ENCODE measurements around the gene TSFM. TPM values are rescaled to one million over a fixed set of nuclear protein-coding genes. Genes with fewer than 3 reads are reported as not detected.

TSFM gene
- total RNA-seq, 1 experiment from 2014 or later, result 63.6 TPM

DNA sequence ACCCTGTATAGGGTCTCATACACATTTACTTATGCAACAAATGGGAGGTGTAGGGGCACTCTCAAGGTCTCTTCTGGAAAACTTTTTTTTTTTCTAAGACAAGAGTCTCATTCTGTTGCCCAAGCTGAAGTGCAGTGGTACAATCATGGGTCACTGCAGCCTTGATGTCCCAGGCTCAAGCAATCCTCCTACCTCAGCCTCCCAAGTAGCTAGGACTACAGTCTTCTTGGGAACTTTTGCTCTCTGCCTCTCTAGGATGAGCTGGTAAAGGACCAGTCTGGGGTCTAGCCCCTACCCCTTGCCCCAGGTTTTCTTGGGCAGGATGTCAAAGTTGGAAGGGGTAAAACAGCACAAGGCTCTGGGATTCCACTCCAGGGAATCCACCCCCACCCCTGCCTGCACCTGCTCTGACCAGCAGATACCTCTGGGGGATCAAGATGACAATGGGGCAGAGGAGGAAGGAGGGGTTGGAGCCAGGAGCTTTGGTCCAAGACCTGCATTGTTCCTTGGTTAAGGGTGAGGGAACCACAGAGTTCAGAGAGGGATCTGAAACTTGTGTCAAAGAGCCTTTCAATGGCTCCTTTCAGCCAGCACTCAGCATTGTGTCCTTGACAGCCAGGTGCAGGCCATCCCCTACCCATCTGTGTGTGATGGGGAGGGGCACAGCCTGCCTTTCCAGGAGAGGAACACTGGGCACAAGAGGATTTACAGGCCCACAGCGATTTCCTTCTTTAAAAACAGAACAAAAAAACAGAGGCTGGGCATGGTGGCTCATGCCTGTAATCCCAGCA lies 51.7 kb downstream of the TSFM start:
- DNase-seq (ENCODE audit: low spot score), result no peak

DNA sequence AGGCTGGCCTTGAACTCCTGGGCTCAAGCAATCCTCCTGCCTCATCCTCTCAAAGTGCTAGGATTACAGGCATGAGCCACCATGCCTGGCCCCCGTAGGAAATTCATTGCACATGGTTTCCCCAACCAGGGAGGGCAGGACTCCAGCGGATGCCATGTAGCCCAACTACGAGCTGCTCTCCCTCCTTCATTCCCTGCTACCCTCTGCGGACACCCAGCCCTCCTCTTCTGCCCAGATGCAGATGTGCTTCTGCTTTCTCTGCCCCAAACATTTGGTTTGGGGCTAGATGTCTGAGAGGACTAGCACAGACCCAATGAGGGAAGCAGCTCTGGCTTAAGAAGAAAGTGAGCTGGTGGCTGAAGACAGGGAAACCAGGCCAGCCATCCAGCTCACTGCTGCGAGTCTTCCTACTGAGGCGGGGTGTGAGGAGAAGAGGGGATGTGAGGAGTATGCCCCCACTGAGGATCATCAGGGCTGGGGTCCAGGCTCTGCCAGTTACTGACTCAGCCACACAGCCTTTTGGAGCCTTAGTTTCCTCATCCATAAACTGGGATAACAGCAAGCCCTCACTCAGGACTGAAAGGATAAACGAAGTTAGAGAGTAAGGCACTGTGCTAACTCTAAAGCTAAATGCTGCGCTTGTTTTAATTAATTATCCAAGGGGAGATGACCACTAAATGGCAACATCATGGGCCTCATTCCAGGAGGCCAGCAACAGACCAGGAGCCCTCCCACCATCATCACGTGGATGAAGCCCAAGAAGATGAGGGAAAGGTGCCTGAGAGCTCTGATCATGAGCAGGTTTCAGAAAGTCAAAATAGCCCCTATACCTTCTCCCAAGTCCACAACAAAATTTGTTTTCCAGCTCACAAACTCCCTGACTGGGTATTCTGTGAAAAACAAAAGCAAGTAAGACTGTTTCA lies 53.0 kb downstream of the TSFM start:
- no peak for DNase-seq (ENCODE audit: low spot score)

DNA sequence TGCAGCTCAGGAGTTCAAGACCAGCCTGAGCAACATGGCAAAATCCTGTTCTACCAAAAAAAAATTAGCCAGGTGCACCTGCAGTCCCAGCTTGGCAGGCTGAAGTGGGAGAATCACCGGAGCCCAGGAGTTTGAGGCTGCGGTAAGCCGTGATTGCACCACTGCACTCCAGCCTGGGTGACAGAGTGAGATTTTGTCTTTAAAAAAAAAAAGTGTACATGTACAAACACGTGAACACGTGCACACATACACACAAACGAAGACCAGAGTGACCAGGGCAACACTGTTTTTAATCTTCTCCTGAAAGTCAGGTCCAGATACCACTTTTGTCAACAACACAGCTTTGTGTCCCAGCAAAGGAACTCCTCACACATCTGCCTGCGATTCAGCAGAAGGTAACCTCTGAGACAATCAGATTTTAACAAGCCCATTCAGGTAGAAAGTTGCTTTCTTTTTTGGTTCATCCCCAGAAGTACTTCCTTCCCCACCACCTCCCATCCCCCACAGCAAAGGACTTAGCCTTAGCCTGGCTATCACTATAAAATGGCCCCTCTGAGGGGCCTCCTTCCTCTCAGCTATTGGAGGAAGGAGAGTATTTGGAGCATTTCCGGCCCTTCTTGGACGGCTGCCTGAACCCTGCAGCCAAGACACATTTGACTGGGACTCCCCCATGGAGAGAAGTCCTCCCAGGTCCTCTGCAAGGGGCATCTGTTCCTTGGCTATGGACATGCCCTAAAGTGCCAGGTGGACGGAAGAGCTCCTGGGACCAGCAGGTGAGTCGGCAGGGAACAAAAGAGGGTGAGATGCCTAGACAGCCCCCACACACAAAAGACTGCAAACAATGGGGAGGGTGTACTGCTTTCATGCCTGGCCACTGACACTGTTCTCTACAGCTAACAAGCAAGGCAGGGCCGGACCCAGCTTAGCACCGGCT lies 54.1 kb downstream of the TSFM start:
- no peak for DNase-seq (ENCODE audit: low spot score)

DNA sequence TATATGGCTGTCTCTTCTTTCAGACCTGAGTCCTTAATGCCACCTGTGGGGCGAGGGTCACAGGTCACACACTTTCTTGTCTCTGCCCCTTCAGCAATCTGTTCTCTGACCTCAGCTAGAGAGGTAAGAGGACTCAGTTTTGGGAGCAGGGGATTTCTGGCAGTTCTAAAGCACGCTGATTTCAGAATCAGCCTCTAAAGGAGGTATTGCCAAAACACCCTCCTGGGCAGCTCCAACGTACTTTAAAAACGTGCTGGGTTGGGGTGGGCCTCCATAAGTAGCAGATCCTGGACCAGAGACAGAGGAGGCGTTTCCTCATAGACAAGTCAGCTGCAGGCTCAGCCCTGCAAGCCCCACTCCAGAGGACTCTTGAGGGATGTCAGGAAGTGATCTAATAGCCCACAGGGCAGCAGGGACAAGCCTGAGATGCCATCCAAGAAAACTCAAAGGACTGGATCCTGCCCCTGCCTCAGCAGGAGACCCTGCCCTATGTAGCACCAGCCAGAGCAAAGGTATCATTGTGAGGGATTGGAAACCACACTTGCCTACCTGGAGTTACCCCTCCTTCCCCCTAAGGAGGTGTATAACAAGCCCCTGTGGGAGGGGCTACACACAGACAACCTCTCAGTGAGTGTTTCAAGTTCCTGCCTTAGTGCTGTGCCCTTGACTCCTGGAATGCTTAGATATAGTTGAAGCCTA lies 55.4 kb downstream of the TSFM start:
- no peak for DNase-seq (ENCODE audit: low spot score)

DNA sequence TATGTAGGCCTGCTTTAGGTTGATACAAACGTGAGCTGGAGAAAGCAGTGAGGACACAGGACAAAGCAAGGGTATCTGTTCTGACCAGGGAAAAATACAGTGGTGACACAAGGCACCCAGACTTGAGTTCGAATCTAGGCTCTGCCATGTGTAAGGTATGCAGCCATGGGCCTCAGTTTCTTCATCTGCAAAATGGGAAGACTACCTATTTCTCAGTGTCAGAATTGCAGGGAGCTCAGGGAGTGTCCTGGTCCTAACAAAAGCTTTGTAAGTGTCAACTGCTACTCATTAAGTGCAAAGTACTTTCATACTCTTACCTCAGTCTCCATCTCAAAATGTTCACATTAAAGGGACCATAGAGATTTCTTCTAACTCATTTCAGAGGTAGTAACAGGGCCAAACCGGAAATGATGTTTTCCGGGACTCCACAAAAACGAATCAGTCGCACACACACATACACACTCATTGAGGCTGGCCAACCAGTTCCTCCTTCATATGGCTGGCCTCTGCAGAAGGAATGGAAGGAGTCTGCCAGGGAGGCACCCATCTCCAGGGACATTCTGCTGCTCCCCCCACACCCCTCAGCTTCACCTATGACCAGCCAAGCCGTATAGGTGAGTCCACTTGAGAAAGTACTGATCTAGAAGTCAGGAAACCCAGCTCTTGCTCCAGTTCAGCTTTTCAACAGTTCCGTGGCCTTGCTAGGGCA lies 56.2 kb downstream of the TSFM start:
- no peak for DNase-seq (ENCODE audit: low spot score)

DNA sequence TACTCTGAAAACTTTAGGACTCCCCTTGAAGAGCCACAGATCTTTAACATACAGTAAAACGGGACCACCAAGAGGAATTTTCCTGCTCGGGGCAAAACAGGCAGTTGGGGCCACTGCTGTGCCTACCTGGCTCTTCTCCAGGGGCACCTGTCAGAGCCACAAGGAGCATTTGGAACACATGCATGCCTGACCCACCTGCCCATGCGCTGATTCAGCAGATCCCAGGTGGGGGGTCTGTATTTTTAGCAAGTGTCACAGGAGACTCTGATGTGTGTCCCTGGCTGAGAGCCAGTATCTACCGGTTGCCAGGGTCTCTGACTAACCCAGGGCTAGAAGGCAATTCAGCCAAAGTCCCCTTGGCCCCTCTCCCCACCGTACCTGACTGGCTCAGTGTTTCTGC lies 57.4 kb downstream of the TSFM start:
- no peak for DNase-seq (ENCODE audit: low spot score)

DNA sequence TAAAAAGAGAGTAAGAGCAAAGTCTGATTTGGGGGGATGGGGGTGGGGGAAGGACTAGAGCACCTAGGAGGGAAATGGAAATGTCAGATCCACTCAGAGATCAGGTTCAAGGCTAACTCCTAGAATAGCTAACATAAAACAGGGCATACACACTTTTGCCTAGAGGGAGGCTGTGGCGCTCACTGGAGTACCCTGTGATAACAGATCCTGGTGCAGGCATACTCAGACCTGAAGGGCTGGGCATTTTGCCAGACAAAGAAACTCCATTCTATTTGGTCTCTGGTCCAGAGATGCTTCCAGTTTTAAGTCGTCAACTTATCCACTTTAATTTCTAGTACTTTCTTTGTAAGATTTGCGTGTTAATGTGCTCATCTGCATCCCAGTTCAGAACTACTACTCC lies 58.1 kb downstream of the TSFM start:
- no peak for DNase-seq (ENCODE audit: low spot score)

DNA sequence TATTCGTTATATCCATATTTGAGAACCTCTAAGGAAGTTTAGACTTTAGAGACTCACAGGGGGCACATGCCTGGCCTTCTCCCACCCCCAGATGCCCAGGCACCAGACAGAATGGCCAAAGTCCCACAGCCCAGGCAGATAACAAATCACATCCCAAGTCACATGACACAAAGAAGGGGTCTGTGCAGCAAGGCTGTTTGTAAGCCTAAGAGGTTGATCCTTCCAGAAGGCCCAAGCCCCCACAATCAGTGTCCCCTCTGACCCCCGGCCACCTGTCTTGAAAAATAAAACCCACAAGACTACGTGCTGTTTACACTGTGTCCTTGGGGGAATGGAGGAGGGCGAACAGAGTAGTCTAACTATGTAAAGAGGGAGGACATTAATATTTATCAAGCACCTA lies 58.9 kb downstream of the TSFM start:
- no peak for DNase-seq (ENCODE audit: low spot score)

DNA sequence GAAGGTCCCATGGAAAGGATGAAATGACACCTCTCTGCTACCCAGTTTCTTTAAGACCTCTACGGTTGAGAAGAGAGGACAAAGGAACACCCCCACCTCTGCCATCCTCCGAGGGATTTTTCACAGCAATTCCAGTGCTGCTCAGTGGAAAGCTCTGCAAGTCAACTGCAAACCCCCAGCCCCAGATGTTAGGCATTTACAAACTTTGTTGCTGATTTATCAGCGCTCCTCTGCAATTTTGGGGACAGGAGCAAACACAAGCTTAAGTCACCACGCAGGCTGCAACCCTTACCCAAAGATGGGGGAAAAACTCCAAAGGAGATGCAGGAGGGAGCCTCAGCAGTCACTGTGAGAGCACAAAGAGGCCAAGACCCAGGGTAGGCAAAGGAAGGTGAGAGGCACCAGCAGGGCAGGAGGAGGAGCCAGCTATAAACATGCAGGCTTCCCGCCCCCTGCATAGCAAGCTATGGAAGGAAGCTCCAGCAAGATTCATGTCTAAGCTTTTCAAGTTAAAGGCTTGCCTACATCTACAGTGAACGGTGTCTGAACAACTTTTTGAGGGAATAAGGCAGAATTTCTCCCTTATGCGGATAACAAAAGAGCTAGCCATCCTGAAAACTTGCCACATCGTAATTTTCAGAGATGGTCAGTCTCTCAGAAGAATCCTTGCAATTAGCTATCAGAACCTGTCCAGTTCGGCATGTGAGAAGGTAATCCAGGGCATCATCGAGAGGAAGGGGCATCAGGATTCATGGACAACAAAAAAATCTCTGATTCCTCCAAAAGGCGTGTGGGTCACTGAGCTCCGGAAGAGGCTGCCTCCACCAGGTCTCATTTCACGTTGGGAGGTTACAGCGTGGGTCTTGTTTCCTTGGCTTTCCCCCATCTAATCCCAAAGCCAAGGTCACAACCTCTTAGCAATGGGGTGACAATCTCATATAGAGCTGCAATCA lies 60.0 kb downstream of the TSFM start:
- no peak for DNase-seq (ENCODE audit: low spot score)

DNA sequence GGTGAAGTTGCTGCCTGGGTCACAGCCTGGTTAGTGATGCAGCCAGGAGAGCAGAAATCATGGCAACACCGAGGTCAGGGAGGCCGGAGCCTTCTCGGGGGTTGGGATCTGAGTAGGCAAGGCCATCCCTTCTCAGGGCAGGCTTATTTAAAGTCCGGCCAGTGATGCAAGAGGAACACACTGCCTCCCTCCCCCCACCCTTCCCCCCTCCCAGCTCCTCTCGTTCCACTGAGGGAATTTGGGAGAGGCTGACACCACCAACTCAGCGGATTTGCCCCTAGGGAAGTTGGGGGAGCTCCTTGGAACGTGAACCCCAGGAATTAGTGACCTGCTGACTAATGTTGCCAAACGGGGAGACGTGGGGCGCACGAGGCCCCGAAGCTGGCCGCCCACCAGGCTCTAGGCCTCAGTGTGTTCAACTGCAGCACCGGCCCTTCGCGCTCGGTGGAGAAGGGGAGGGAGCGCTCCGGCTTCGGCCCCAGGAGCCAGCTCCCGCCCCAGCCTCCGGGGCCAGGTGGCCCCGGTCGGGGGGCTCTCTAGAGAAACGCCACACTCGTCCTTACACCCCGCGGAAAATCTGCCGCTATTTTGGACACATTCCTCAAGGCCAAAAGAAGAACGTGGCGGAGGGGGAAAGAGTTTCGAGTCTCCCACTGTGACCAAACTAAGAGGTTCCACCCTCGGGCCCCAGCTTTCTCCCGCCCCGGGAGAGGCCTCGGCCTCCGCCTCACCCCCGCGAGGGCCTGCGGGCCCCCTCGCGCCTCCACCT lies 62.3 kb downstream of the TSFM start:
- peak; percentile 39 for DNase-seq (ENCODE audit: low spot score)

DNA sequence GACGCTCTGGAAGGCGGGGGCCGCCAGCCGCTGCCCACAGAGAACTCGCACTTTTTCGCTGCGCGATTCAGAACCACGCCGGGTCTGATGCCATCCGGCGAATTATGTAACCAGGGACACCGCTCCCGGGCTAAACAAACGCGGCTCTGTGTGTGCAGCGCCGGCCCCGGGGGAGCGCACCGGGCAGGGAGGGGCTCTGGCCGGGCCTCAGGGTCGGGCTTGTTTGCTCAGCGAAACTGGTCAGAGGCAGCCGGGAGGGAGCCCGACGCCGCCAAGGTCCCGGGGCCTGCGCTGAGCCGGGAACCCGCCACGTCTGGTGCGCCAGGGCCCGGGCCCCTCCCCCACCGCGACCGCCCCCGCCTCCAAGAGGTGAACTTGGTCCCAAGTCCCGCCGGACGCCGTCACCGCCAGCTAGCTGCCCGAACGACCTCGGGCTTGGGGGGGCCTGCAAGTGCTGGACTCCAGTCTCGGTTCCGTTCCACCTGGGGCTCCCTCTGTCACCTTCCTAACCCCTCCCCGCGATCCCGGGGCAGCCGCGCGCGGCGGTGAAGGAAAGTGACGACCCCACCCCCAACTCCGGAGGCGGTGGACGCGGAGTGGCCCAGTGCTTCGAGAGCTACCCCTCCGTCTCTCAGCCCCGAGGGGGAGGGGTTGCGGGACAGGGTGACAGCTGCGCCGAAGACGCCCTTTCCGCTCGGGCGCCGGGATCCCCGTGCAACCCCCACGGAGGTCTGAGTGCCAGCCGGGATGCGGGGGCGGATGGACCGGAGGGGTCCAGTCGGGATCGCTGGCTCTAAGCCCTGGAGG lies 63.1 kb downstream of the TSFM start:
- peak; percentile 66 for DNase-seq (ENCODE audit: low spot score)

DNA sequence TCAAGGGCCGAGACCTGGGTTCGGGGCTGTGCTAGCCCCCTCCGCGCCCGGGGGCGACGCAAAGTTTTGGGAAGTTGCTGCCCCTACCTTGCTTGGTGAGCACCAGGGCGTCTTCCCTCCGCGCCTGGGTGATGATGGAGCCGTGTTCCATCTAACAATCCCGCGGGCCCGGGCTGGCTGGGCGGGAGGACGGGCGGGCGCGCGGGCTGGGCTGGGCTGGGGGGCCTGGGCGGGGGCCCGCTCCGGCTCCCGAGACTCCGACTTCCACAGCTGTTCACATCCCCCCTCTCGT lies 63.6 kb downstream of the TSFM start:
- no peak for DNase-seq (ENCODE audit: low spot score)

DNA sequence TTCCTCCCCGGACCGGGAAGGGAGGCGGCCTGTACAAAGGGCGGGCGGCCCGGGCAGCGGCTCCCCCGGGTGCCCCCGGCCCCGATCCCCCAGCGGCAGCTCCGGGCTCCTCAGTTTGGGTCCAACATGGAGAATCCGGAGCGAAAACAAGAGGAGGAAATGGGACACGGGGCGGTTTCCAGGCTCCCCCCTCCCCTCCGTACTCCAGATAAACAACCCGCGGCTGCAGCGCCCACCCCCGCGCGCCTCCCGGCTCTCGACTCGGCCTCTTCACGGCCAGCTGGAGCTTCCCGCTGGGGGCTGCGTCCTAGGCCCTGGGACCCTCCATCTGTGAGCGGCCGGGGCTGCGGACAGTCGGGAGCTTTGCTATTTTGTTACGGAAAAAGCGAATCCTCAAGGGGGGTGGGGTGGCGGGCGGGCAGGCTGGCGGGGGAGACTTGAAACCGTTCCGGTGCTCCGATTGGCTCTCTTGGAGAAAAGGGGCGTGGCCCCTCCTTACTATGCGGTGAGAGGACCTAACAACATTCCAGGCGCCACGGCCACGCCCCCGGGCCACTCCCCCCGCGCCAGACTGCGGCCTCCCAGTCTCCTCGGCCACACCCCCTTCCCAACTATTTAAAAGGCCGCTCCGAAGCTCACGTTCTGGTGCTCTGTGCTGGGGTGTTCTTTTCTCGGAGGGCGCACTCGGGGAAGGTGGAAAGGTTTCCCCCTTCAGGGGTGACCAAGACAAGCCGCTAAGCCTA lies 64.2 kb downstream of the TSFM start, which contains the start of gene CTDSP2:
Gene CTDSP2, minus strand, starts transcription at position 153 of the 743 bp plus-strand sequence. CDS start 294 bp downstream, outside the sequence.
- peak; percentile 98 for DNase-seq (ENCODE audit: low spot score)
